Placental epithelial cell (primary cell): ENCODE measurements around the gene CBLC. TPM values are rescaled to one million over a fixed set of nuclear protein-coding genes. Genes with fewer than 3 reads are reported as not detected.

Experiments used
- small RNA-seq: library from RNA; depleted of rRNA; stranded (forward); fragments of <200 nt; gene quantifications from one replicate; pipeline ENCODE3, GENCODE V24; 2012
- total RNA-seq: library from RNA; depleted of rRNA; stranded (reverse); fragments of >200 nt; gene quantifications from 2 replicates; pipeline ENCODE4 v1.2.3, GENCODE V29; 2012

CBLC gene
- 5.5 and 6.3 TPM in 2 replicates for total RNA-seq

GRCh38 chr19:44777715-44778347 lies at the start of gene CBLC:
TSS of gene CBLC (plus strand) at chr19:44777890. CDS start at chr19:44777932, 42 bp downstream.

GRCh38 chr19:44748426-44749254 lies 29.1 kb upstream of the CBLC start, which contains the start of gene BCL3:
TSS of gene BCL3 (plus strand) at chr19:44748708. CDS start at chr19:44748791, 83 bp downstream.

GRCh38 chr19:44808463-44809371 lies 31.0 kb downstream of the CBLC start, which contains the start of gene BCAM:
TSS of gene BCAM (plus strand) at chr19:44809103. CDS start at chr19:44809125, 22 bp downstream.

GRCh38 chr19:44845612-44846454 lies 68.1 kb downstream of the CBLC start, which contains the start of gene NECTIN2:
TSS of gene NECTIN2 (plus strand) at chr19:44846297. CDS start at chr19:44846526, 229 bp downstream.

Small RNA genes within 50 kb of the gene (small RNA-seq; reads per million reads assigned to genes)
- 0.83 reads per million, percentile 49 among the genes with 10 or more reads in this experiment for gene RF00156

Other genes starting within 250 kb of the CBLC start
- gene CEACAM20, start 248.2 kb upstream of the CBLC start, total RNA-seq, result not detected in 2 replicates
- gene IGSF23, start 164.3 kb upstream of the CBLC start, total RNA-seq, result not detected in 2 replicates
- 61.2 and 139 TPM in 2 replicates for gene PVR, start 134.0 kb upstream of the CBLC start, total RNA-seq
- gene CEACAM19, start 106.4 kb upstream of the CBLC start, total RNA-seq, result 3.4 and 3.5 TPM in 2 replicates
- gene CEACAM16, start 78.7 kb upstream of the CBLC start, total RNA-seq, result not detected in 2 replicates
- gene BCL3, start 29.2 kb upstream of the CBLC start, total RNA-seq, result 3.1 TPM in 2 replicates
- 0.43 and 2.4 TPM in 2 replicates for gene BCAM, start 31.2 kb downstream of the CBLC start, total RNA-seq
- gene NECTIN2, start 68.4 kb downstream of the CBLC start, total RNA-seq, result 97.9 and 98.9 TPM in 2 replicates
- 20.0 and 50.5 TPM in 2 replicates for gene TOMM40, start 113.4 kb downstream of the CBLC start, total RNA-seq
- gene APOE, start 127.9 kb downstream of the CBLC start, total RNA-seq, result 3.9 and 22.0 TPM in 2 replicates
- 0.79 TPM in 1 of 2 replicates, not detected in the other for gene APOC1, start 136.7 kb downstream of the CBLC start, total RNA-seq
- gene APOC4, start 164.3 kb downstream of the CBLC start, total RNA-seq, result not detected in 2 replicates
- not detected in 2 replicates for gene APOC2, start 168.2 kb downstream of the CBLC start, total RNA-seq
- gene CLPTM1, start 177.5 kb downstream of the CBLC start, total RNA-seq, result 52.4 and 63.6 TPM in 2 replicates
- 2.4 and 3.8 TPM in 2 replicates for gene RELB, start 223.6 kb downstream of the CBLC start, total RNA-seq